CD4-positive, alpha-beta T cell (primary cell): Measurements from ENCODE around the gene SLMAP. TPM values are rescaled to one million over a fixed set of nuclear protein-coding genes. Genes with fewer than 3 reads are reported as not detected.

ENCODE experiments used
- ATAC-seq: fragments of 200-7000 bp; cut with Tn5 transposase; one replicate; pipeline ENCODE4 v1.10.0; 2022; ENCODE audit warnings: mild to moderate bottlenecking; ENCODE audit not compliant: poor library complexity
- CTCF ChIA-PET: fragments of 350-600 bp; sonication (Branson Sonifier 250); formaldehyde crosslinking; loops from one replicate; lab custom pipeline; 2021; ENCODE audit warnings: antibody characterized with exemption, inconsistent platforms; lab: Charles Lee
- POLR2A ChIA-PET: fragments of 350-600 bp; sonication (Branson Sonifier 250); formaldehyde crosslinking; loops from one replicate; lab custom pipeline; 2021; ENCODE audit warnings: antibody characterized with exemption, inconsistent platforms; lab: Charles Lee
- DNase-seq, 14 experiments: peaks; one replicate each; pipeline ENCODE4 v3.0.0-alpha.2; 2013 to 2020; ENCODE audit warnings: mixed read lengths in 2 of 14
- H3K27ac ChIP-seq, 2 donors: one replicate each; pipeline versions ENCODE4 v1.5.1 to v1.7.0; 2013; ENCODE audit warnings: low read length in 2 of 2, low read depth in 1 of 2, mild to moderate bottlenecking in 1 of 2
- H3K27me3 ChIP-seq, 2 experiments: 1 replicate in 1 of 2; 2 replicates in 1 of 2; pipeline versions ENCODE4 v1.6.1 to v1.7.0; 2013; ENCODE audit warnings: low read length in 2 of 2, control low read depth in 1 of 2, mild to moderate bottlenecking in 1 of 2, moderate library complexity in 1 of 2; ENCODE audit not compliant: insufficient read depth in 2 of 2, control insufficient read depth in 1 of 2
- H3K36me3 ChIP-seq: one replicate; pipeline ENCODE4 v1.6.1; 2013; ENCODE audit warnings: low read length, control low read depth; ENCODE audit not compliant: insufficient read depth
- H3K4me1 ChIP-seq: one replicate; pipeline ENCODE4 v1.6.1; 2013; ENCODE audit warnings: low read length, control low read depth; ENCODE audit not compliant: insufficient read depth
- H3K4me3 ChIP-seq: one replicate; pipeline ENCODE4 v1.5.1; 2013; ENCODE audit warnings: mild to moderate bottlenecking, low read length, moderate library complexity
- H3K9me3 ChIP-seq, 2 experiments: 1 replicate in 1 of 2; 2 replicates in 1 of 2; pipeline versions ENCODE4 v1.6.1 to v1.7.0; 2013; ENCODE audit warnings: low read length in 2 of 2, mild to moderate bottlenecking in 2 of 2, control low read depth in 1 of 2, moderate library complexity in 1 of 2; ENCODE audit not compliant: control insufficient read depth in 1 of 2, insufficient read depth in 1 of 2
- H3K27ac Mint-ChIP-seq: one replicate; pipeline ENCODE4 v1.8.0; 2020; ENCODE audit warnings: mixed read lengths
- H3K27me3 Mint-ChIP-seq: one replicate; pipeline ENCODE4 v1.8.0; 2021; ENCODE audit warnings: mixed read lengths
- H3K36me3 Mint-ChIP-seq: one replicate; pipeline ENCODE4 v1.8.0; 2021; ENCODE audit warnings: low read depth, mixed read lengths
- H3K4me1 Mint-ChIP-seq: one replicate; pipeline ENCODE4 v1.8.0; 2021; ENCODE audit warnings: low read depth, mixed read lengths
- H3K4me3 Mint-ChIP-seq: one replicate; pipeline ENCODE4 v1.8.0; 2020; ENCODE audit warnings: mild to moderate bottlenecking, mixed read lengths
- H3K9me3 Mint-ChIP-seq: one replicate; pipeline ENCODE4 v1.8.0; 2020; ENCODE audit warnings: mixed read lengths
- CTCF ChIP-seq: fragments of 200-600 bp; IDR thresholded peaks from one replicate; pipeline ENCODE4 v1.8.0; 2022; ENCODE audit warnings: antibody characterized with exemption, mild to moderate bottlenecking
- intact Hi-C, 2 experiments: fragments of 100-400 bp; cut with DNase I in 1 of 2; cut with micrococcal nuclease in 1 of 2; formaldehyde crosslinking; loops; one replicate each; pipeline versions ENCODE4 v1.15.1 to v1.9.0; 2023 to 2025; cut with DNase I, micrococcal nuclease
- total RNA-seq, 174 experiments: library from RNA in 2 of 174; stranded (reverse) in 2 of 174; gene quantifications; one replicate each; pipeline ENCODE4 v1.2.3 and lab custom pipeline; 2021 to 2026

The SLMAP gene
- total RNA-seq, 2 experiments from 2014 or later = 51.3 to 52.2 TPM

- H3K27ac ChIP-seq = no peak overlapping the region
- Mint-ChIP-seq H3K9me3 (no peaks in the 10 kb centered on the region), H3K36me3 (no peaks in the 10 kb centered on the region), H3K4me1 (no peaks in the 10 kb centered on the region), H3K4me3 (no peak overlapping the region), H3K27me3 (no peaks in the 10 kb centered on the region), H3K27ac (no peak overlapping the region)
- no peak for TF ChIP-seq CTCF
- no peaks in the 10 kb centered on the region for H3K27me3 ChIP-seq
- intact Hi-C loops = no loop called here
- POLR2A ChIA-PET = no interaction called here
- no peak for ATAC-seq
- DNase-seq = no peak
- H3K4me1 ChIP-seq = no peaks in the 10 kb centered on the region
- CTCF ChIA-PET = no interaction called here
- H3K4me3 ChIP-seq = no peak overlapping the region
- peaks cover 0 to 15% of the 10 kb centered on the region in 2 experiments for H3K9me3 ChIP-seq
- H3K36me3 ChIP-seq = no peaks in the 10 kb centered on the region
Observed at GRCh38 chr3:57942872-57943283, 186.8 kb downstream of the SLMAP start.

DNA sequence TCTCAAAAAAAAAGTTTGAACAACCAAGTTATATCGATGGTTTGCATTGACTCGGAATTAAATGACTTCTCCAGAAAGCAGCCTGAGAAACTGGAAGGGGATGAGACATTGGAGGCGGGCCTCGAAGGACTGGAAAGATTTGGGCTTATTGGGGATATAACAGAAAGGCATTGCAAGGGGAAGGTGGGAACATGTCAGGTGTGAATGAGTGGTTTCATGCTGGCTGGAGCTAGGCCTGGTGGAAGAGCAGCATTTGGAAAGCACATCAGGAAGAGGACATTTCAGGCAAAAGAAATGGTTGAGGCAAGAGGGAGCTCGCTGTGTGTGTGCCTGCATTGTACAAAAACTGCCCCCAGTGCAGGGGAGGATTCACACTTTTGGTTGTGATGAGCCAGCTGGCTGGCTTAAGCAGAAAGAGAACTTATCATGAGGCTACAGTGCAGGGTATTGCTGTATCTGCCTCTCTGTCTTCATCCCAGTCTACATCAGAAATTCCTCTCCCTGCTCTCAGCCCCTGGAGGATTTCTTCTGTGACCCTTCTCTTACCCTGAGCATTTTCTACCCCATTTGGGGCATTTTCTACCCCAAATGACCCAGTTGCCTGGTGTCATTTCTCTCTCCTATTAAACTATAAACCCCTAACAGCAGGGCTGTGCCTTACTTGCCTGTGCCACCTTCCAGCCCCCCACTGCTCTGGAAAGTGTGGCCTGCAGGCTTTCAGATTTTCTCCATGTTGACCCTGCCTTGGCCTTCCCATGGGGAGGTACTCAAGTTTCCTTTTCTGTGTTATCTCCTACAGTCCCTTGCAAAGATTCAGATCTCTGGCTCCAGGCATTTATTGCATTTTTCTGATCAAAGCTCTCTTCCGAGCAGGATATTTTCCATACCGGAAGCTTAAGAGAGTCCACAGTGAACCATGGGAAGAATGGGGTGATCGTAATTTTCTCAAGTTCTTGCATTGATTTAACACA, 187.7 kb downstream of the SLMAP start:
- no peak for TF ChIP-seq CTCF
- no peaks in the 10 kb centered on the region for H3K9me3 Mint-ChIP-seq
- no peak overlapping the region for H3K27ac Mint-ChIP-seq
- no peaks in the 10 kb centered on the region for H3K4me1 ChIP-seq
- H3K27me3 ChIP-seq = no peaks in the 10 kb centered on the region
- ChIA-PET POLR2A (no interaction called here), CTCF (no interaction called here)
- H3K36me3 Mint-ChIP-seq = no peaks in the 10 kb centered on the region
- ATAC-seq (no peak), DNase-seq (no peak)
- no peaks in the 10 kb centered on the region for H3K4me1 Mint-ChIP-seq
- no peak overlapping the region for H3K4me3 Mint-ChIP-seq
- intact Hi-C loops = no loop called here
- H3K36me3 ChIP-seq = no peaks in the 10 kb centered on the region
- H3K27me3 Mint-ChIP-seq = no peaks in the 10 kb centered on the region
- H3K9me3 ChIP-seq = peaks cover 0 to 15% of the 10 kb centered on the region in 2 experiments
- no peak overlapping the region for H3K4me3 ChIP-seq
- no peak overlapping the region for H3K27ac ChIP-seq

- no peak for TF ChIP-seq CTCF
- Histone ChIP-seq H3K27ac (no peak overlapping the region), H3K9me3 (no peaks in the 10 kb centered on the region), H3K36me3 (no peaks in the 10 kb centered on the region), H3K27me3 (no peaks in the 10 kb centered on the region), H3K4me3 (no peak overlapping the region), H3K4me1 (no peaks in the 10 kb centered on the region)
- Mint-ChIP-seq H3K4me1 (no peaks in the 10 kb centered on the region), H3K4me3 (no peak overlapping the region), H3K27me3 (no peaks in the 10 kb centered on the region), H3K36me3 (no peaks in the 10 kb centered on the region), H3K27ac (no peak overlapping the region), H3K9me3 (no peaks in the 10 kb centered on the region)
- ChIA-PET CTCF (no interaction called here), POLR2A (no interaction called here)
- intact Hi-C loops = no loop called here
- DNase-seq (no peak), ATAC-seq (no peak)
Observed at GRCh38 chr3:57946970-57947381, 190.9 kb downstream of the SLMAP start.
